Fibroblast of skin of left quadriceps (primary cell): ENCODE measurements around the gene GPR37L1.
"Not testable (repeated sequence)": the region's sequence is repeated elsewhere in the genome, so short reads cannot be mapped to it uniquely, and the experiment has no call there.

Experiments
- DNase-seq, 2 experiments: peaks; one replicate each; pipeline ENCODE4 v3.0.0-alpha.2; 2013; ENCODE audit warnings: low read depth in 2 of 2

The GPR37L1 gene

DNA sequence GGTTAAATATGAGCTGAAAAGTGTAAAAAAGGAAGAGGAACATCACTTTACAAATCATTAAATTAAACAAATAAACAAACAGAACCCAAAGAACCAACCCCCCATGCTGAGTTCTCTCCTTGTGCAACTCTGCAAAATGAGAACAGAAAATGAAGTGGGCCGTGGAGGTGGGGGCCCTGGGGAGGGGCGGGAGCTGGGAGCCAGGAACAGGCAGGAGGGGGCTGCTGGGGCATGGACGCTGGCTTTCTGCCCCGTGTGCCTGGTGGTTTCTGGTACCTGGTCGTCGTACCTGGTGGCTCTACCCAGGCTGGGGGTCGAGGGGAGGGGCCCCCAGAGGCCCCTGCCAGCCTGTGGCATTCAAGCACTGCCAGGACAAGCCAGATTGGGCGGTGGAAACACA lies 10.8 kb downstream of the GPR37L1 start:
- DNase-seq, result no peak

DNA sequence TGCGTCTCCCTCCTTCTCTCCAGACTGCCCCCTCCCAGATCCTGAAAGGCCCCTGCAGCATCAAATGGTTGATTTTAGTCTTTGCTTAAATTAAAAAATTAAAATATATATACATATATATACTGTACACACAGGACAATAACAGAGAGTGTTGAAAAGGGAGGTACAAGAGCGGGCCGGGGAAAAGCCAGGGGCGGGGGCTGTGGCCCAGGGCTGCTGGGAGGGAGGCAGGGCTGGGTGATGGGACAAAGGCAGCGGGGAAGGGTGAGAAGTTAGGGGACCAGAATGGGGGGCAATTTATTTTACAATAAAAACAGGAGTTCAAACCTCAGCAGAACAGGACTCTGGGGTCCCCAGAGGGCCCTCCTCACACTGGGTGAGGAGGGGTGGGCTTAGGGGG lies 11.3 kb downstream of the GPR37L1 start:
- DNase-seq, result no peak

DNA sequence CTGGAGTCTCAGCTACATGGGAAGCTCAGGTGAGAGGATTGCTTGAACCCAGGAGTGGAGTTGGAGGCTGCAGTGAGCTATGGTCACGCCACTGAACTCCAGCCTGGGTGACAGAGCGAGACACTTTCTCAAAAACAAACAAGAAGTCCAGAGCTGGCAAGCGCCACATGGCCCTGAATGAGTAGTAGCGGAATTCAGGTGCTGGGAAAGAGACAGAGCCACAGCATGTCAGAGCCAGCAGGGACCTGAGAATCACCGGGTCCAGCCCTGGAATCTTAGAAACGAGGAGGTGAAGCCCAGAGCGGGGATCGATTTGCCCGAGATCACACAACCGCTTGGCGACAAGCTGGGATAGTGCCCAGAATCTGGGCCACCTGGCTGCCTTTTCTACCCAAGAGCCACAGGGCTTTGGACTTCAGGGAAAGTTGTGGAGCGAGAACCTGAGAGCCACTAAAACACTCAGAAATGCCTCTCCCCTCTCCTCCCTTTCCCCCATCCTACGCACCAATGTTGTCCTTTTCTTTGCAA lies 12.0 kb downstream of the GPR37L1 start:
- DNase-seq, result no peak

DNA sequence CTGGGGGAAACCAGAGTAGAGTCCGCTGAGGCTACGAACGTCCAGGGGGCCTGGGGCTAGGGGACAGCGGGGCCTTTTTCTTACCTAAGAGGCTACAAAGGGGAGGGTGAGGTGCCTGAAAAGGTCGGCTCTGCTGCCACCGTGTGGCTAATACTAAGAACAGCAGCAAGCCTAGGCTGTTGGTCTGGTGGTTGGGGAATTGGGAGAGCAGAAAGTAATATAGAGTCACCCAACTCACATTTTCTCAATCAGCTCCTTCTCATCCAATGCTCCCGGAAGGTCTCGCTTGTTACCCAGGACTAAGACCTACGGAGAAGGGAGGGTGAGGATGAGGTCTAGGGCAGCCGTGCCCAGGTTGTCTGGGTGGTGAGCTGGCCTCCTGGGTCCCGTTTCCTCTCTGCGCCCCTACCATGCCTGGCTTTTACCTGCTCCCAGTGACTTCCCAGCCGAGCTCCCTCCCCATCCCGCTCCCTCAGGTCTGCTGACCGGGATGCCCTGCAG lies 12.6 kb downstream of the GPR37L1 start:
- peak; percentile 21 to 35 for DNase-seq

DNA sequence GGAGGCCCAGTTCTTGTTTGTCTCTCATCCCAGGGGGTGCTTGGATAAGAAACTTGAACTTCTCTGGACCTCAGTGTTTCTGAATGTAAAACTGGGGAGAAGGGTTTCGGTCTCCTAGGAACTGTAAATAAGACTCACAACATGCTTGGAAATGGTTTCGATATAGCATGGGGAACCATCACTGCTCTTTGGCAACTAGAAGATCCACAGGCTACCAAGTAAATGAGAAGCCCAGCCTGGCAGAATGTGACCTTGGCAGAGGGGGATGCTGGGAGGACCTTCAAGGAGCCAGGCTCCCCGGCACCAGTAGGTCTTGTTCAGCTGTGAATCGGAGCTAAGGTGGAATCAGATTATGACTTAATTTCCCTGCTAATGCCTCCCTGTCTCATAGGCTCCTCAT lies 18.1 kb downstream of the GPR37L1 start:
- DNase-seq, result no peak

DNA sequence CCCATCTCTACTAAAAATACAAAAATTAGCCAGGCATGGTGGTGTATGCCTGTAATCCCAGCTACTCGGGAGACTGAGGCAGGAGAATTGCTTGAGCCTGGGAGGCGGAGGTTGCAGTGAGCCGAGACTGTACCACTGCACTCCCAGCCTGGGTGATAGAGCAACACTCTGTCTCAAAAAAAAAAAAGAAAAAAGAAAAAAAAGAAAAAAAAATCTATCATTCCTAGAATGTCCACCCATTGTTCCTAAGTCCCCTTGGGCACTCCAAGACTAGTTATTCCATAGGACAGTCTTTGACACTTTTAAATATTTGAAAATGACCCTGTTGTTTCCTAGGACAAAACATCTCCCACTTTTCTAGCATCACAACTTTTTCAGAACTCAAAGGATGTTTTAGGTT lies 18.8 kb downstream of the GPR37L1 start:
- DNase-seq, result not testable (repeated sequence)

DNA sequence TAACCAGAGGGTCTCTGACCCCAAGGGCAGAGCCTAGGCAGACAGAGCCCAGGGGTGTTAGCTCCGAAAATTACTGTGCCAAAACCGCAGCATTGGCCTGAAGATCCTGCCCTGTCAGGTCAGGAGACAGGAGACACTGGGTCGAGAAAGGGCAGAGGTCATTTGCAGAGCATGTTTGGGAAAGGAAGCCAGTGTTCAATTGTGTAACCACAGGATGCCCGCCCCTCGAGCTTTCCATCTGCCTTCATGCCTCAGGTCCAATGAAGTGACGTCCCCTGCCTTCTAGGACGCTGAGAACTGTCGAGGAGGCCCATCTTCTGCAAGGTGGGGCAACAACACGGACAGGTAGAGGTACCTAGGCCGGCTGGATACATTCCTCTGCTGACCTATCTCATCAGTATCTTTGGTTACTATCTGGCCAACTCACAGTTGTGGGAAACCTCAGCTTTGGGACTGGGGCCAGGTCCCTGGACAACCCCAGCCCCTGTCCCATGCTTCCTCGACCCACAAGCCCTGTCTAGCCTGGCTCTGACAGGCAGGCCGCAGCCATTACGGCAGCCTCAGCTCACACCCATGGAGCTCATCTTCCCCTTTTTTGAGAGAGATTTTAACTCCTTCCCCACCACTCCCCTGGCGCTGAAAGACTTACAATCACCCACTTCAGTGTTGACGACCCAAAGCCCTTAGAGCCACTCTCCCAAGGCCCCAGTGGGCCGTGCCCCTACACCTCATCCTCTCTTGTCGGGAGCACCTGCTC lies 20.5 kb downstream of the GPR37L1 start:
- DNase-seq, result no peak

DNA sequence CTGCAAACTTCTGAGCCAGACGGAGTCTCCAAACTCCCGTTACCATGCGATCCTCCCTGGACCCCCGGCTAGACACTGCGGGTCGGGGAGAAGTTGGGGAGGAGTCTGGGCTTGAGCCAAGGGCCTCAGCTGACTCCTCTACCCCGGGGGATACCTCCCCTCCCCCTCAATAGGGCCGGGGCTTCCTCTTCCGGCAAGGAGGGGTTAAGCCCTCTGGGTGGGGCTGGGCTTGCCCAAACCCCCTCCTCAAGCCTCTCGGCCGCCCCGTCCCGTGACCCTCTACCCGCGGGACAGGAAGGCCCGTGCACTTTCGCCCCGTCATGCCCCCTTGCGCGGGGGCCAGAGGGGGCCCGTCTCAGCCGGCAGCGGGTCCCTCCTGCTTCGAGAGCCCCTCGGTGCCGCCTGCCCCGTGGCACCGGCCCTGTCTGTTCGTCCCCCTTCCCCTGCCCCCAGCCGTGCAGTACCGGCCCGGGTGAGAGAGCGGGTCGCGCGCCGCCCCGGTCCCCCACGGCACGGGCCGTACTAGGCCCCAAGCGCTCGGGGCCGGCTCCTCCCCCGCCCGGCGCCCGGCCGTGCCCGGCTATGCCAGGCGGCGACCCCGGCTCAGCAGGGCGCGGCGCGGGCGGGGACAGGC lies 21.2 kb downstream of the GPR37L1 start:
- DNase-seq, result no peak

DNA sequence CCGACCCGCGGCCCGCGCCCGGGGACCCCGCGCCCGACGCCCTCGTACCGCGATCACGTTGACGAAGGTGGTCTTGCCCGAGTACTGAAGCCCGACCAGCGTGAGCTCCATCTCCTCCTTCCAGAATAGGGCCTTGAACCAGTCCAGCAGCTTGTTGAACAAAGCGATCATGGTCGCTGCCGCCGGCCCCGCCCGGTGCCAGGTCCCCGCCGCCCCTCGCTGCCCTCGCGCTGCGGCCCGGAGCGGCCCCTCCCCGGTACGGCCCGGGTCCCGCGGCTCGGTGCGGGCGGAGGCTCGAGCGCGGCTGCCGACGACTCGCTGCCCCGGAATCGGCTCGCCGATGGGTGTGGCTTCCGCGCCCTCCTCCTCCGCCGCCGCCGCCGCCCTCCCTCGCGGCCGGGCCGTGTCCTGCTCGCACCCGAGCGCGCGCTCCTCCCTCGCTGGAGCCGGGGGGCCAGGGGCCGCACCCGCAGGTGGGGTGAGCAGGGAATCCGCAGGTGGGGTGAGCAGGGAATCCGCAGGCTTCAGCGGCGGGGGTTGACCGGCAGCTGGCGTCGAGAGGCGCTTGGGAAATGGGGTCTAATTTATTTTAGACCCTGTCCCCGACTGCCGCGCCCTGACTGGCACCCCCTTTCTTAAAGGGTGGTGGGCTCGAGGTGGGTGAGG lies 21.8 kb downstream of the GPR37L1 start, which contains the start of gene ARL8A:
Gene ARL8A (minus strand): TSS at position 336 of the 666 bp plus-strand sequence. CDS start 165 bp downstream, at position 171.
- peak in 1 of 2 experiments; percentile 8 for DNase-seq

DNA sequence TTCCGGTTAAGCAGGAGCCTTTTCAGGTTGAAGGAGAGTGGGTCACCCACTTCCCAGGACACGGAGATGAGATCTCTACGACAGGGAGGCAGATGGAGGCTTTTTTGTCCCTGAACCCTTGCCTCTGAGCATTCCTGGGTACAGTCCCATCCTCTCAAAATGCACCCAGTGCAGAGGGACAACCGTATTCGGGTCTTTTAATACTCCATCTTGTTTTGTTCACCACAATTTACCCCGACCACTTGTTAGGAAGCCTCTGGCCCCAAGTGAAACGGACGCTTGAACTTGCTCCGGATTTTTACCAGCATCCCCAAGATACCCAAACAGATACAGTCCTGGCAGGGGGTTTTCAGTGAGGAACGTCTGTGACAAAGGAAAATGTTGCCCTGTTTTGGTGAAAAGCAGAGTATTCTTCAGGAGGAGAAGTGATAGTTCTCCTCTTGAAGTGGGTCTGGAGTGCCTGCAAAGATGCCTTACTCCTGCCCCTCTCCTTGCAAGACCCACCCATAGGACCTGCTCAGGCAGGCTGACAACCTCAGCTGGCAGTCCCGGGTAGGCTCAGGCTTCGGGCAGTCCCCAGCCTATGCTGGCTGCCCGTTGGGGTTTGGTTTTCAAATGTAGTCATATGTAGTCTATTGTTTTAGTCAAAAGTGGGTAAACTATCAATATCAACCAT lies 22.5 kb downstream of the GPR37L1 start:
- DNase-seq, result no peak

DNA sequence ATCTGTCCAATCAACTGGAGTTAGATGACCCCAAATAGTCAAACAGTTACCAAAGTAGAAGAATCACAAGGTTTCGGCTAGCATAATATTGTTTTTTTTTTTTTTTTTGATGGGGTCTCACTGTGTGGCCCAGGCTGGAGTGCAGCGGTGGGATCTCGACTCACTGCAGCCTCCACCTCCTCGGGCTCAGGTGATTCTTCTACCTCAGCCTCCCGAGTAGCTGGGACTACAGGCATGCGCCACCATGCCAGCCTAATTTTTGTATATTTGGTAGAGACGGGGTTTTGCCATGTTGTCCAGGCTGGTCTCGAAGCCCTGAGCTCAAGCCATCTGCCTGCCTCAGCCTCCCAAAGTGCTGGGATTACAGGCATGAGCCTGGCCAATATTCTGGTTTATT lies 23.0 kb downstream of the GPR37L1 start:
- not testable (repeated sequence) for DNase-seq

DNA sequence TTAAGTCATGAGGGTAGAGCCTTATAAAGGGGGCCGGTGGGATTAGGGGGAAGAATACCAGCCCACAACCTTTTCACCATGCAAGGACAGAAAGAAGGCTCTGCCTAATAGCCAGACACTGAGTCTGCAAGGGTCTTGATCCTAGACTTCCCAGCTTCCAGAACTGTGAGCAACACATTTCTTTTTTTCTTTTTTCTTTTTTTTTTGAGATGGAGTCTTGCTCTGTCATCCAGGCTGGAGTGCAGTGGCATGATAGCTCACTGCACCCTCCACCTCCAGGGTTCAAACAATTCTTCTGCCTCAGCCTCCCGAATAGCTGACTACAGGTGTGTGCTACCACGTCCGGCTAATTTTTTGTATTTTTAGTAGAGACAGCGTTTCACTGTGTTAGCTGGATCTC lies 23.6 kb downstream of the GPR37L1 start:
- no peak for DNase-seq

DNA sequence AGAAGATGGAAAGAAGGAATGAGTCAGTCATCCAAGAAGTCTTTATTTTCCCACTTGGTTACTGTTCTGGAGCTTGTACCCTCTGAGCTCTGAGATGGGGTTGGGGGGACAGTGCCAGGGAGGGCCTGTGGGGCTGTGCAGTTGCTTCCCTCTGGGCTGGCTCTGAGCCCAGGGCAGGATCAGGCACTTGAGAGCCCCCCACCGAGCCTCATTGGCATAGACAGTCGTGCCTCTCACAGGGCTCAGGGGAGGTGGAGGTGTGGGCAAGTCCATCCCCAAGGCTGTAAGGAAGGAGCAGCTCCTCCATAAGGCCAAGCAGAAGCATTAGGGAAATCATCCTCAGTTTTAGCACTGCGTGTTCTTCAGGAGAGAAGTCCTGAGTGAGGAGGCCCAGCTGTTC lies 24.3 kb downstream of the GPR37L1 start:
- no peak for DNase-seq

DNA sequence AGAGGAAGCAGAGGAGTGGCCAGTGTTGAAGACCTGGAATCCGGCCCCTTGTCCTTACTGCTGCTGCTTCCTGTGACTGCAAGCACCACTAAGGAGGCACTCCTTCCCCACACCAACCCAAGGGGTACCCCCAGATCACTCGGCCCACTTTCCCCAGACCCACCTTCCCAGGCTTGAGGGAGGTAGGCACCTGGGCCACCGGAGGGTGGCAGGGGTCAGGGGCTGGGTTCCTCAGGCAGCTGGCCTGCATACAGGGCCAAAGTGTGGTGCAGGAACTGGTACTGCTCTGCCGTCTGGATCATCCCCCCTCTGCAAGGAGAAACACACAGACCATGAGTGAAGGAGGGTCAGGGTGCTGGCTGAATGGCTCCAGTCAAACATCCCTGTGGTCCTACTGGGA lies 25.7 kb downstream of the GPR37L1 start:
- DNase-seq, result no peak

DNA sequence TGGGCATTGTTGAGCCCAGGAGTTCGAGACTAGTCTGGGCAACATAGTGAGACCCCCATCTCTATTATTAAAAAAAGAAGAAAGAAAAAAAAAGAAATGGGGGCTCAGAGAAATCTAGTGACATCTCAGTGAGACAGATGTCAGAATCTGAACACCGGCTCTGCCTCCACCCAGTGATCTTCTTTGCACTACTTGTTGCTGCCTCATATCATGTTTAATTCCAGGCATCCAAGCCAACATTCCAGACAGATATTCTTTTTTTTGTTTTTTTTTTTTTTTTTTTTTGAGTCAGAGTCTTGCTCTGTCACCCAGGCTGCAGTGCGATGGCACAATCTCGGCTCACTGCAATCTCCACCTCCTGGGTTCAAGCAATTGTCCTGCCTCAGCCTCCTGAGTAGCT lies 26.8 kb downstream of the GPR37L1 start:
- DNase-seq, result no peak

DNA sequence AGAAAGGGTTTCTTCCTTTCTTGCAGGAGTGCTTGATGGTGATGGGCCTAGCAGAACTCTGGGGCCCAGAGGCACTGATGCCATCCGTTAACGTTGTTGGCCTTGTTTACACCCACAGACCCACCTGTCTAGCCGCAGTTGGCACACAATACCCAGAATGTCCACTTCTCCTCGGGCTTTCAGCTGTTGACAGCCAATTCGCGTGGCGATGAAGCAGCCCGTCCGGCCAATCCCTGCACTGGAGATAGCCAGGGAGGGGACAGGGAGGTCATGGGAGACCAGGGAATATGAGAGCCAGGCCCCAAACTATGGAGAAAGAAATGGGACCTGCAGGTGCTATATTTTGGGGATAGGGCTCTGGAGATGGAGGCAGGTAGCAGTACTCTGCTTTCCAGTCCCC lies 27.5 kb downstream of the GPR37L1 start:
- no peak for DNase-seq

DNA sequence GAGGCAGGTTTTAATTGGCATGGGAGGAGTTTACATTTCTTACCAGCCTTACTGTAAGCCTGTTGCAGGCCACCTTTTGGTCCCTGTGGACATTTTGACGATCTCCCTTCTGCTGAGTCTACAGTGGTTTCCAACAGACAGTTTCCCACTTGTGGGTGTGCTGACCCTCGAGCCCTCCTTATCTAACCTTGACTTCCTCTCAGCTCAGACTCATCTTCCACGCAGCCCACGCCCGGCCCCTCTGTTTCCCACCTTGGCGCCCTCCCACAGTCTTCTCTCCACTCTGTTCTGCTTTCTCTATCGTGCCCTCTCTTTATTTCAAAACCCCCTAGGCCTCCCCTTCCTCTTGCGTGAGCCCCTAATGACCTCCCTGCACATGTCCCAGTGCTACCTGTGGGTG lies 27.9 kb downstream of the GPR37L1 start:
- no peak for DNase-seq

DNA sequence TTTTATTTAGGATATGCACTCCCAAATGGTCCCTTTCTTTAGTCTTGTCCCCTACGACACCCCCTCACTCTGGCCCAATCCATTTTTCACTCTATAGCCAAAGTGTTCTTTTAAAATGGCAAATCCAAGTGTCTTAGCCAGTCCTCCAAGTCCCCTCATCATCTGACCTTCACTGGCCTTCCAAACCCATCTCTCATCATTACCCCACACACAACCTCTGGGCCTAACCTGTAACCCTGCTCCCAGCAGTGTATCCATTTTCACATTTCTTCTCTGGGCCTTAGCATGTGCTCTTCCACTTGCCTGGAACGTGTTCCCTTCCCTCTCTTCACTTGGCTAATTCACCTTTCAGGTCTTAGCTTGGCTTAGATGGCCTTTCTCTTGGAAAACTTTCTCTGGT lies 28.3 kb downstream of the GPR37L1 start:
- no peak for DNase-seq

DNA sequence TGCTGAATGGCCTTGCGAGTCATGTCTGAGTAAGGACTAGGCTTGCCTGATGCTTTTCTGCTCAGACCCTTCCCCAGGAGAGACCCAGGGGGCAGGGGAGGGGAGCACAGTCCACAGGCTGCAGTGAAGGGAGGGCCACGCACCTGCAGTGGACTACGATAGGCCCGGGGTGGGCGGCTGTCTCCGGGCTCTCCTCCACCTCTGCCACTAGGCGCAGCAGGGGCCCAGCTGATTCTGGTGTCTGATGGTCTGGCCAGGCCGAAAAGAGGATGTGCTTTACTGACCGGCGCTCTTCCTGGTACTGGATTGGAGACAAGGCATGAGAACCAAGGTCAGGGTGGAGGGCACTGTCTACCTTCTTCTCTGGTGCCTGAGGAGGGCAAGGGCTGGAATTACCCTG lies 29.7 kb downstream of the GPR37L1 start:
- DNase-seq, result no peak

DNA sequence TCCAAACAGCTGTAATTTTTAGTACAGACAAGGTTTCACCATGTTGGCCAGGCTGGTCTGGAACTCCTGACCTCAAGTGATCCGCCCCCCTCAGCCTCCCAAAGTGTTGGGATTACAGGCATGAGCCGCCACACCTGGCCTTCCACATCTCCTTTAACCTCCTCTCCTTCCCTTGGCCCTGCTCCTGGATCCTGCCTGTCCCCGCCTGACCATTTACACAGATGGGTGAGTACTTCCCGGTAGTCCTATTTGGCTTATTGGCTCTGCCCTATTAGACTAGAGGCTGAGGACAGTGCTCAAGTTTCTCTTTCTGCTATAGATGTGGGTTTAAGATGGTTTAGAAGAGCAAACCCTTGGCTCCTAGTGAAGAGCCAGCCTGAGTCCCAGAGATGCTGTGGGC lies 30.6 kb downstream of the GPR37L1 start:
- no peak for DNase-seq

DNA sequence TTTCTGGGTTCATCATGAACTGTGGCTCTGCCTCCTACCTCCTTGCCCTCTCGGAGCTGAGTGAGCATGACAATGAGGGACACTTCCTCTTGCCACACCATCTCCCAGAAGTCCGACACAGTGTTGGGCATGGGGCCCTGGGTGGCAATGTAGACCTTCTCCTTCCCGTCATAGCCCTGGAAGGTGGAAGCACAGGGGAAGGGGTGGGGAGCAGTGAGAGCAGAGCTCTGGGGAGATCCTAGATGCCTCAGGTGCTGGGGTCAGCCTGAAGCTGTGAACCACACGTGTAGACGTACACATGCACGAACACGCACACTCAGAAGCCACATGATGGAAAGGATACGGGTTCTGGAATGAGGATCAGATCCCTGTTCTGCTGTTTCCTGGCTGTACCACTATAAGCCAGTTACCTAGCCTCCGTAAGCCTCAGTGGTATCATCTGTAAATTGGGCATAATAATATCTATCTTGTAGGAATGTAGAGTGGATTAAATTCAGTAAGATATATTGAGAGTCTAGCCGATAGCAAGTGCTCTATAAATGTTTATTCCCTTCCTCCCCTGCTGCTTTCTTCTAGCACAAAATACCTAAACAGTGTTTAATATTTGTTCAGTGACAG lies 31.5 kb downstream of the GPR37L1 start:
- DNase-seq, result no peak
